GM19351 (cell line): ENCODE results near the gene PPP1R2B.
"Not testable (repeated sequence)": the region's sequence is repeated elsewhere in the genome, so short reads cannot be mapped to it uniquely, and the experiment has no call there.

Source experiments
- ATAC-seq: cut with Tn5 transposase; IDR thresholded peaks from one replicate; pipeline ENCODE4 v1.9.1; 2021; ENCODE audit warnings: mild to moderate bottlenecking, moderate library complexity; ENCODE audit not compliant: unreplicated experiment

The PPP1R2B gene

DNA sequence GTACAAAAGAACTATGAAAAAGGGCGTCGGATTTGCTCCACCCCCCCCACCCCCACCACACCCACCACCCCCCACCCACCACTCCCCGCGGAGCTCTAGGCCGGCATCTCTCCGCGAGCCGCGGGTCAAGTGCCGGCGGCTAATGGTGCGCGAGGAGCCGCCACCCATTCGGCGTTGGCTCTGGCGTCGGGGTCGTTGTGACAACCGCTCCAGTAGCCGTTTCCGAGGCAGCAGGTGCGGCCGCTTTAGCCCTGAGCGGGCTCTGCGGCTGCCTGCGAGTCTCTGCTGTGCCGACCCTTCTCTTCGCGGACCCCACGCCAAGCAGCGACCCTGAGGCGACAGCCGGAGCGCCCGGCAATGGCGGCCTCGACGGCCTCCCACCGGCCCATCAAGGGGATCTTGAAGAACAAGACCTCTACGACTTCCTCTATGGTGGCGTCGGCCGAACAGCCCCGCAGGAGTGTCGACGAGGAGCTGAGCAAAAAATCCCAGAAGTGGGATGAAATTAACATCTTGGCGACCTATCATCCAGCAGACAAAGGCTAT, at the start of gene PPP1R2B:
Gene PPP1R2B, plus strand, starts transcription at position 90 of the 546 bp plus-strand sequence. Its CDS starts 268 bp downstream, at position 358.
- ATAC-seq: no peak

DNA sequence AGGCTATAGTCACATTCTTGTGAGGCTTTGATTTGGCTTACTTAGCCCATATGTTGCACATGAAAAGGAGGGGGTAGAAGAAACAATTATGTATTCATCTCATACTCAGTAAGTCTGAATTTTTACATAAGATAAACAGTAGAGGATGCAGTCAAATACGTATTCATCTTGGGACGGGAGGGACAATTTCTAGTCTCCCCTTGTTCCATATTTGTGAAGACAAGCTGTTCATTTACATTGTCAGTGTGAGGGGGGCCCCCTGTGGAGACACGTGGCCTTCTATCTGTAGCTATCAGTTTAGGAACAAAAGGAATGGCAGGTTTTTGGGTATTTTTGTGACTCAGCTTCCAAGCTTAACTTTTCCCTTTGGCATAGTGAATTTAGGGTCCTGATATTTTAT, 49.2 kb upstream of the PPP1R2B start:
- ATAC-seq: no peak

DNA sequence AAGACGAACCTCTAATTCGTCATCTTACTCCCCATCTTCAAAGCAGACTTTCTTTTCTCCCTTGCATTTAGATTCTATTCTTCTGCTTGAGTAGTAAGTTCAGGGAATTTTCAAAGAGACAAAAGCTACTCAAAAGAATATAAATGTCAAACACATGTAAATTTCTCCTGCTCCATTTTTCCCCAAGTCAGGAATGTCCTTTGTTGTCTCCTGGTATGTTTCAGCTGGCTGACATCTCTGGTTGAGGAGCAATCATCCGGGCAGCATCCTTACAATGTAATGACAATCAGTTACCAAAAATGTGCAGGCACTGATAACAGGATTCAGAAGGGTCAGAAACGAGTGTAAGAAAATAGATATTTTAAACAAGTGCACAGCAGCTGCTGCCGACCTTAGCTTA, 47.6 kb upstream of the PPP1R2B start:
- no peak for ATAC-seq

DNA sequence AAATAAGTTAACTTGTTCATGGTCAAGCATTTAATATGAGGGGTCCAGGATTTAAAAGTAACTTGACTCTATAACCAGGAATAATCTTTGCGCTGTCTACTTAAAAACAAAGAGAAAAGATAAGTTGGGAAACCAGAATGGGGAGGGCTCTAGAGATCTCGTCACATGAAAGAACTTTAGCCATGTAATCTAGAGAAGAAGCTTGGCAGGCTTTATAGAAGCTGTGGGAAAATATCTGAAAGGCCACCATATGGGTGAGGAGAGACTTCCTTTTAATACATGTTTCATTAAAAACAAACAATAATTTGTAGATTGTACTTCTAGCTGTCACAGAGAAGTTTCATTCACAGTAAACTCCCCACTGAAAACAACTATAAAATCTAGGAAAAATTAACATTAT, 46.7 kb upstream of the PPP1R2B start:
- no peak for ATAC-seq

DNA sequence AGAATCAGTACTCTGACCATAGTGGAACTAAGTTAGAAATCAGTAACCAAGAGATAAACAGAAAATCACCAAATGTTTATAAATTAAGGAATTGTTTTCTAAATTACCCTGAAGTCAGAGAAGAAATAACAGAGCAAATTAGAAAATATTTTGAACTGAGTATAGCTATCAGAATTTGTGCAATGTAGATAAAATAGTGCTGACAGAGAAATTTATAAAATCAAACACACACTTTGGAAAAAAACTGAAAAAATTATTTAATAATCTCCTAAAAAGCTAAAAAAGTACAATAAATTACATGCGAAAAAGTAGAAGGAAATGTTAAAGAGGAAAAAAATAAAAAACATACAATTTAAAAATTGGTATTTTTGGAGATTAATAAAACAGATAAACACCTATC, 37.1 kb upstream of the PPP1R2B start:
- ATAC-seq: no peak

DNA sequence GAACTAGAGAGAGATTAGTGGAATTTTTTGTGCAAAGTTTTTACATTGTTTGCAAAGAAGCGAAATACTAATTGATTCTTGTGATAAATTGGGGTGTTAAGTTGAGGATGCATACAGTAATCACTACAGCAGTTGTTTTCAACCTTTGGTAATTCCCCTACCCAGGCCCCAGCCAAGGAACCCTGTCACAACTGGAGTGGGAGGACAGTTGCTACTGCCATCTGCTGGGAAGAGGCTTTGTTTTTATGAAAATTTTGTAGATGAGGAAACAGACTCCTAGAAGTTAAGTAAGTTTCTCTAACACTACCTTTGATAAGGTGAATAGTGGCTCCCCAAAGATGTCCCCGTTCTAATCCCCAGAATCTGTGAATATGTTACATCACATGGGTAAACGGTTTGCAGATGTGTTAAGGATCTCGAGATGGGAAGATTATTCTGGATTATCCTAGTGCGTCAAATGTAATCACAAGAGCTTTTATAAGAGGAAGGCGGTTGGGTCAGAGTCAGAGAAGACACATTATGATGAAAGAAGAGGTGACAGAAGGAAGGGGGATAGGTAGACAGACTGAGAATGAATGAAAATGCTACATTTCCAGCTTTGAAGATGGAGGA, 34.0 kb upstream of the PPP1R2B start:
- ATAC-seq: peak; percentile 64

DNA sequence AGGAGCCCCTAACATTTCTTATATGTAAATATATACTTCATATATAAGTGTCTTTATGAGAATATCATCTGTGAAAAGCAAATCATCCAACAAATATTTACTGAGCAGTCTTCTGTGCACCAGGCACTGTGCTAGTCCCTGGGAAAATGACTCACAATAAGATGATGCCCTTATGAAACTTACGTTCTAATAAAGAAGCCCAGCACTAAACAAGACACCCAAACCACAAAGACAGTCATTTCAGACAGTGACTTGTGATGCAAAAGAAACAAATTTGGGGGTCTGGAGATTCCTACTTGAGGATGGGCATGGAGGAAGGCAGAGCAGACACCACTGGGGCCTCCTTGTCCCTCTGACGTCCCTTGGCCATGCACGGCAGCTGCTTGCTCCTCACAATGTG, 30.6 kb upstream of the PPP1R2B start:
- peak; percentile 50 for ATAC-seq

DNA sequence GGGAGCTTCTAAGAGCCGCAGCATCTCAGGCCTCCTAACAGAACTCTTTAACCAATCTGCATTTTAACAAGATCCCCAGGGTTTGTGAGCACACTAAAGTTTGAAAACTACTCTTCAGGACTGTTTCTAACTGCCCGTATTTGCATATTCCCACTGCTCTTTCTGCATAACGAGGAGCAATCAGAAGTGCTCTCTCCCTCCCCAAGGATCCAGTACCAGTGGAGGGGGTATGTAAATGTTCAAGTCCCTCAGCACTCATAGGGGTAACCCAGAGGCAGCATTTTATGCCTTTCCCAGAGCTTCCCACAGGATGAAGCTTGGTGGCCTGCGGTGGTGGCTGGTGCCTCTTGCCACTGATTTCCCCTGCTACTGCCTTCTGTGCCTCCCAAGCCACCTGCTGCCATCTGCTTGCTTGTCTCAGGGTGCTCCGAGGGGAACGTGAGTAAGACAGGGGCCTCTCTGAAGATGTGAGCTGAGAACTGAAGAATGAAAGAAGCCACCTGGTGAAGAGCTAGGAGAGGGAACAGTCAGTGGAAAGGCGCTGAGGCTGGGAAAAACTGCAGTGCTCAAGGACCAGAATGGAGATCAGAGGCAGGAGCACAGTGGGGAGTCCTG, 30.0 kb upstream of the PPP1R2B start:
- ATAC-seq: no peak

DNA sequence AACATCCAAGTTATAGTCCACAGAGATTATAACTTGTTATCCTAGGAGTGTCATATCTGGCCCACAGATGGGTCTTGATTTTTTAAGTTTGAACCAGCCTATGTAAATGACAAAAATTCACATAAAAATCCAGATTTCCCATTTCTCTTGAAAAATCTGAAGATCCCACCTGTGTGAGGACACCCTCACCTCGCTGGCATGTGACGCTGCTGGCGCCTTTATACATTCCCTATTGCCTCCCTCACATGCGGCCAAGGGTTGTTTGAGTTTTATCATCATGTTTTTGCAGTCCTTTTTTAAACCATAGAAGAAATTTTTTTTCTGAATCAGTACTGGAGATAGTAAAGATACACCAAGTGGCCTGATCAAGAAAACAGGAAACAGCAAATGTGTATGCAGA, 25.9 kb upstream of the PPP1R2B start:
- ATAC-seq: no peak

DNA sequence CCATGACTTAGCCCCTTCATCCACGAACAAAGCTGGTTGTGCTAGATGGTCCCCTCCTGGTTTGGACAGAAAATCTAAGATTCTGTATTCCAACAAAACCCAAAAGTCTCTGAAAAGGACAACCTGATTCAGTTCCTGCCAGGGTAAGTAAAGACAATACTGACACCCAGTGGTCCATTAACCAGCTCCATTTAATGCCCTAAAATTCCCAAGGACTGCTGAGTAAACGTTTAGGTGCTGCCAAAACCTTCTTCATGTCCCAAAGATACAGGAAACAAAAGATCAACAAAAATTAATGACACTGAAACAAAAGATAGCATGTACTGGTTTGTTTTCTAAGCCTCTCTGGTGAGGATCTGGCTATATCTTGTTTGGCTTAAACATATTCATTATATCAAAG, 25.3 kb upstream of the PPP1R2B start:
- no peak for ATAC-seq

DNA sequence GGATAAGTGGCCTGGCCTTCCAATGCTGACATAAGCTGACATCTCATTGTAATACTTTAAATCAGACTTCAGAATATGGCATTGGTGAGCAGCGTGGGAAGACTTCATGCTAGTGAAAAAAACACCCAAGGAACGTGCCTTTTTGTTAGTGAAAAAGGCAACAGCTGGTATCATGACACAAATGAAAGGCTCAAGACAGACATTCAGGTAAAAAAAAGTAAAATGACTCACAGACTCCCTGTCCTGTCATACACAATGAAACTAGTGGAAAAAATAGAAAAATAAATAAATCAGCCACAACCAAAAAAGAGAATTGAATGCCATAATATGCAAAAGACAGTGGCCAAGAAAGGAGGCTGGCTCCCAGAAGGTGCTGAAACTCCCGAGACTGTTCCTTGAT, 24.4 kb upstream of the PPP1R2B start:
- ATAC-seq: no peak

DNA sequence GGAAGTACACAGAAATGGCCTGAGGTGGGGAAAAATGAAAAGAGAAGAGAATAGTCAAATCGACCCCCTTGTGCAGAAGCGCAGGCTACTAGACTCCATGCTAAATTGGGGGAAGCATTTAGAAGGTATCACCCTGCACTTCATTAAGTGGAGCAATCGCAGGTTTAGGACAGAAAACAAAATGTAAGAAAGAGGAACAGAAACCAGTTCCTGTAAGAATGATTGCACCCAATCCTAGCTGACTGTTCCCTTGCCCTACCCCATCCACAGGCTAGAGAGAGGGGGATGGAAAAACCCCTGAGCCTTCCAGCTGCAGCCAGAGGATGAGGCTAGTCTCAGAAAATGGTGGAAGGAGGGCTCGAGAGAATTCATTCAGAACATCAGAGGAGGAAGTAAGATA, 23.9 kb upstream of the PPP1R2B start:
- ATAC-seq: peak; percentile 87

DNA sequence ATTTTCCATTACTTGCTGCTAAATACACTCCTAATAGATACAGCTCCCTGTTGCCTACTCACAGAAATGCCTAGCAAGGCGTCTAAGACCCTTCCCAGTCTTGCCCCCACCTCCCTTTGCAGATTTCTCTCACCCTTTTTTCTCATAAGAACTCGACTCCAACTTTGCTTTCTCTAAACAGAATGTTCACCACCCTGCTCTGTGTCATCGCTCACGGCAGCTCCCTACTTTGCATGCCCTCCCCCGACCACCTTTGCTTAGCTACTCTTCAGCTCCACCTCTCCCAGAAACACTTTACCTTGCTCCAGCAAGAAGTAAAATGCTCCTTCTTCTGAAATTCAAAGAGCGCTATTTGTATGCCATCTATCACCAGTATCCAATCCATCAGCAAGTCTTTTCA, 15.2 kb upstream of the PPP1R2B start:
- no peak for ATAC-seq

DNA sequence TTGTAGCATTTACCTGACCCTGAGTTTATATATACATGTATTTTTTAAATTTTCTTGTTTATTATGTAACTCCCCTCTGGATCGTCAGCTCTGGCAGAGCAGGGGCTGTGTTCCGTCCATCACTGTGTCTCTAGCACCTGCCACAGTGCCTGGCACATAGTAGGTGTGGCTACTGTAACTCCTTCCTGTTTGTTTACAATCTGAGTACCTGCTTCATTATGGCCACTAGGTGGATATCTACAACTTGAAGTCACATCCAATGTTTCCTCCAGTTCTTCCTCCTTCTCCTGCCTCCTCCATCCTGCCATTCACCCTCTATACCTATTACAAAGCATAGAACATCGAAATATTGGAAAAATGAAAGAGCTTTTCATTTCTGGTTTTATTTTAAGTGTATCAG, 14.2 kb upstream of the PPP1R2B start:
- peak; percentile 78 for ATAC-seq

DNA sequence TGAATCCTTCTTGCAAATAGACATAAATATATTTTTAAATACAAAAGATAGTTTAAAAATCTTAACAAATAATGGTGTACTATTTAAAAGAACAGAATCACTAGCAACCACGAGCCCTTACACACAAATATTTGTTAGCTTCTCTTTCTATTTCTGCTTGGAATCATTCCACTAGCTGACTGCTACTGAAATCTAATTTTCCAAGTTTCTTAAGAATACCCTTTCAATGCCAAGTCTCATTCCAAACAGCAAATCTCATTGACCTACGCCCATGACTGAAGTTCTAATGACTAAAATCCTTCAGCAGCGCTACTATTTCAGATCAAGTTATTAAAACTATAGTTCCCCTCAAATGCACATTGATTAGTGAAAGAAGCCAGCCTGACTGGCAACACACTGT, 13.2 kb upstream of the PPP1R2B start:
- no peak for ATAC-seq

DNA sequence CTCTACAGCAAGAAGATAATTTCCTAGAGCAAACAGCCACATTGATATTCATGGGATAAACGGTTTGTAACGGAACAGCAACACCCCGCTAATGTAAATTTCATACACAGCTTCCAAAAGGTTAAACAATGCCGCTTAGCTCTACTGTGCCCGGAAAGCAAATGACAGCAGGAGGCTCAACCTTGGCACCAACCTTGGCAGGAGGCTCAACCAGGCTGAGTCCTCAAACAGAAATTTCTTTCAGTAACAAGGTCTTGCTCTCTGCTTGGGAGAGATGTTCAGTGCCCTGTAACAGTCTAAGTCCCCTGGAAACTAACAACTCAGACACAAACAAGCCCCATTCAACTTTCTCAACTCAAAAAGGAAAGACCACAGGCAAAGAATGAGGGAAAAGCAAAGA, 11.1 kb upstream of the PPP1R2B start:
- no peak for ATAC-seq

DNA sequence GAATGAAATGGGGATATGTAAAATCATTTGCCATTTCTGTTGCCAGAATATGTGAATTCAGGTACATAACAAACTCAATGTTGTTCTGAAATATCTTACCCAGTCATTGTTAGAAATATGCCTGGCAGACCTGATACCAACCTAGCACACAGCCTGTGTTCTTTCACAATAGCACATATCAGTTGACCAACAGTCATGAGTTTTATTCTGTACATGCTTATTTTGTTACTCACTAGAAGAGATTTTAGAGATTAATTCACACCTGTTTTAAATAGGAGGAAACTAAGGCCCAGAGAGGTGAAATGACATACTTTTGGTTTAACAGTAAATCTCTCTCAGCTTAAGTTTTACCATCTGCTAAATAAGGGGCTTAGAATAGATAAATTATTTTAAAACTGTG, 8.4 kb upstream of the PPP1R2B start:
- no peak for ATAC-seq

DNA sequence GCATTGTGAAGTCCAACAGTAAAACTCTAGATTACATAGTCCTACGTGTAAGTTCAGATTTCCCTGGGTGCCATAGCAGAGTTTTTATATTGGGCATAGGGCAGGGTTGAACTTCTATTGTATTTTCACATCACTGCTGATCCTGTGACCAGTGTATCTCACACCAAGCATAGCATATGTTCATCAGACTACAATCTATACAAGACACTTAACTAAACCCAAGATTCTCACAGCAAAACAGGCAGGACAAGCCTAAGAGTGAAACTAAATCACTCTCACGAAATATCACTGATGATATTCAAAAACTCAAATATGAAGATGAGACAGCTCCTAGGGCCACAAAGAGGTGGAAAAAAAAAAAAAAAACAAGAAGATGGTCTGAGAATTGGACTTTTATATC, 3.2 kb upstream of the PPP1R2B start:
- ATAC-seq: no peak

DNA sequence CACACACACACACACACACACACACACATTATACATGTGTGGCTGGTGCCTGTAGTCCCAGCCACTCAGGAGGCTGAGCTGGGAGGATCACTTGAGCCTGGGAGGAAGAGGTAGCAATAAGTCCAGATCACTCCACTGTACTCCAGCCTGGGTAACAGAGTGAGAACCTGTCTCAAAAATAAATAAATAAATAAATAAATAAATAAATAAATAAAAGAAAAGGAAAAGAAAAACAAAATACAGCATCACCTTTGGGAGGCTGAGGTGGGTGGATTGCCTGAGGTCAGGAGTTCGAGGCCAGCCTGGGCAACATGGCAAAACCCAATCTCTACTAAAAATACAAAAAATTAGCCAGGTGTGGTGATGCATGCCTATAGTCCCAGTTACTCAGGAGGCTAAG, 1.6 kb upstream of the PPP1R2B start:
- not testable (repeated sequence) for ATAC-seq

DNA sequence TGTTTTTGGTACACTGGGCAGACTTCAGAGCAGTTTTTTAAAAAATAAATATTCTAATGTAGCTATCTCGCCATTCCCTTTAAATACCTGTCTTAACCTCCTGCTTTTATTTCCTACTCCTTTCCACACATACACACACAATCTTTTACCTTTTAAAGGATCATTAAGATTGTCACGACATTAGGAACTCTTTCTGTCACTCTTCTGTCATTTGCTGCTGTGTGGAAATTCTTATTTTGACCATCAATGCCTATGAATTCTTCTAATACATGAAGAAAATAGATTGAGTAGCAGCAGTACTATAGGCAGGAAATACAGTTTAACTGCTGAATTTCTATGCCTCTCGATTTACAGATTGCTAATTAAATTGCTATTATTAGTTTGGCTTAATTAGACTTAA, 1.8 kb downstream of the PPP1R2B start:
- no peak for ATAC-seq

DNA sequence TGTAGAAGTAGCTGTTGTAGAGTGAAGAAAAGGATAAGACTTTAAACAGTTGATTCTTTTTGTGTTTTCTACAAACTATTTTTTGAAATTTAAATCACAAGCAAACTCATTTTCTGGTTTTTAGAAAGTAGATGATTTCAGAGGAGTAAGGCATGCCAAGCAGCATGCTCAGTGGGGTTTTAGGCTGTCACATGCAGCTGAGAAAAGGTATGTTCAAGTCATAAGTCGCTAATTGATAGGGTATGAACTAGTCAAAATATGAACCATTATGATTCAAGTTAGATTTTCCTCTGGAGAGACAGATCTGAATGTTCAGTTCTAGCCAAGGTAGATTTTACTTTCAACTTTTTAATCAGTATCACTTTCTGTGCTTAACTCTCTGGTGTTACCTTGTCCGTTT, 3.0 kb downstream of the PPP1R2B start:
- not testable (repeated sequence) for ATAC-seq

DNA sequence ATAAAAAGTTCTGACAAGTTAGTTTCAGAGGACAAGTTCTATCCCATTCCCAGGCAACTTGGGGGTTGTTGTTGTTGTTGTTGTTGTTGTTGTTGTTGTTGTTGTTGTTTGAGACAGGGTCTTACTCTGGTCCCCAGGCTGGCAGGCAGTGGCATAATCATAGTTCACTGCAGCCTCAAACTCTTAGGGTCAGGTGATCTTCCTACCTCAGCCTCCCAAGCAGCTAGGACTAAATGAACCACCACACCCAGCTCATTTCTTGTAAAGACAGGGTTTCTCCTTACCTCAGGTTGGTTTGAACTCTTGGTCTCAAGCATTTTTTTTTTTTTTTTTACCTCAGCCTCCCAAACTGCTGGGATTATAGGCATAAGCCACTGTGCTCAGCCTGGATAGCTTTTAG, 15.3 kb downstream of the PPP1R2B start:
- ATAC-seq: no peak

DNA sequence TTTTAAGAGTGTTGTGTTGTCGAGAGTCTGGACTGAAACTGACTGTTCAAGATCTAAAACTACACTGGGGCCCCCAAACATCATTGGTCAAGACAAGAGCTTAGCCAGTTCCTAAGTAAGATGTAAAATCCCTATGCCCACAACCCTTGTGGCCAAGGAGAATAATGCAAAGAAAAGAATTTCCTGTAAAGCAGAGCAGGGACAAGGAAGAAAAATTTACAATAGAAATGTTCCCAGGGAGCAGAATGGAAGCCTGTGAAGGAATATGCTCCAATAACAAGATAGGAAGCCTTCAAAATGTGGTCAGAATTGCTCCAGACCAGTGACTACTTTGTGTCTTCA, 20.4 kb downstream of the PPP1R2B start:
- ATAC-seq: no peak
